ENCODE measurements around the gene SMIM33. TPM values are rescaled to one million over a fixed set of nuclear protein-coding genes. Genes with fewer than 3 reads are reported as not detected.
A peak's percentile ranks its signal among the peaks of the same experiment; 100 is the strongest.

Gene SMIM33
- not detected in 2 replicates for total RNA-seq (2014; rRNA removed; shearing (Covaris generic); ENCODE audit: low replicate concordance)

- no peak within 1 kb of the TSS for H3K9ac ChIP-seq (ENCODE audit: low read length)
- no peak within 1 kb of the TSS for H3K4me3 ChIP-seq (ENCODE audit: low read length)
- no peak for DNase-seq
- no peaks in the 10 kb centered on the region for H3K27me3 ChIP-seq (ENCODE audit: low read length)
- no peaks in the 10 kb centered on the region for H3K9me2 ChIP-seq (replicated peaks; ENCODE audit: insufficient read depth, low read length)
- H3K36me3 ChIP-seq (ENCODE audit: insufficient read depth, low read length) = no peaks in the 10 kb centered on the region
- H3K9me3 ChIP-seq (ENCODE audit: low read length) = no peaks in the 10 kb centered on the region
- no peaks in the 10 kb centered on the region for H3K4me1 ChIP-seq (ENCODE audit: low read length)
- H2AFZ ChIP-seq (ENCODE audit: low read length) = no peak within 1 kb of the TSS
- H3K4me2 ChIP-seq (ENCODE audit: low read depth, low read length, poor library complexity, severe bottlenecking) = no peak within 1 kb of the TSS
- no peaks in the 10 kb centered on the region for H4K20me1 ChIP-seq (ENCODE audit: insufficient read depth, low read depth, low read length)
- H3K27ac ChIP-seq (ENCODE audit: low read length) = no peak within 1 kb of the TSS
- no peaks in the 10 kb centered on the region for H3K79me2 ChIP-seq (ENCODE audit: low read length)
These were observed at the start of gene SMIM33 for GRCh38 chr5:139470821-139471300. SMIM33 (plus strand) TSS chr5:139471004; CDS start chr5:139471122, 118 bp downstream.

- Histone ChIP-seq H3K9ac (ENCODE audit: low read length) (no peak overlapping the region), H3K4me1 (ENCODE audit: low read length) (no peaks in the 10 kb centered on the region), H2AFZ (ENCODE audit: low read length) (no peak overlapping the region), H4K20me1 (ENCODE audit: insufficient read depth, low read depth, low read length) (no peaks in the 10 kb centered on the region), H3K4me3 (ENCODE audit: low read length) (no peak overlapping the region), H3K27me3 (ENCODE audit: low read length) (no peaks in the 10 kb centered on the region), H3K9me2 (replicated peaks; ENCODE audit: insufficient read depth, low read length) (no peaks in the 10 kb centered on the region), H3K36me3 (ENCODE audit: insufficient read depth, low read length) (no peaks in the 10 kb centered on the region), H3K4me2 (ENCODE audit: low read depth, low read length, poor library complexity, severe bottlenecking) (no peak overlapping the region), H3K9me3 (ENCODE audit: low read length) (no peaks in the 10 kb centered on the region), H3K27ac (ENCODE audit: low read length) (no peak overlapping the region), H3K79me2 (ENCODE audit: low read length) (no peaks in the 10 kb centered on the region)
- peak; percentile 90 for DNase-seq
These were observed 48.4 kb upstream of the SMIM33 start for GRCh38 chr5:139422307-139422893.

GRCh38 chr5:139425497-139425896, 45.3 kb upstream of the SMIM33 start:
- Histone ChIP-seq H4K20me1 (ENCODE audit: insufficient read depth, low read depth, low read length) (no peaks in the 10 kb centered on the region), H3K36me3 (ENCODE audit: insufficient read depth, low read length) (no peaks in the 10 kb centered on the region), H3K9ac (ENCODE audit: low read length) (no peak overlapping the region), H3K27me3 (ENCODE audit: low read length) (no peaks in the 10 kb centered on the region), H3K27ac (ENCODE audit: low read length) (no peak overlapping the region), H2AFZ (ENCODE audit: low read length) (no peak overlapping the region), H3K4me1 (ENCODE audit: low read length) (no peaks in the 10 kb centered on the region), H3K79me2 (ENCODE audit: low read length) (no peaks in the 10 kb centered on the region), H3K9me3 (ENCODE audit: low read length) (no peaks in the 10 kb centered on the region), H3K4me2 (ENCODE audit: low read depth, low read length, poor library complexity, severe bottlenecking) (no peak overlapping the region), H3K9me2 (replicated peaks; ENCODE audit: insufficient read depth, low read length) (no peaks in the 10 kb centered on the region), H3K4me3 (ENCODE audit: low read length) (no peak overlapping the region)
- no peak for DNase-seq

GRCh38 chr5:139426203-139426885, 44.5 kb upstream of the SMIM33 start:
- Histone ChIP-seq H3K79me2 (ENCODE audit: low read length) (no peaks in the 10 kb centered on the region), H2AFZ (ENCODE audit: low read length) (no peak overlapping the region), H3K9me2 (replicated peaks; ENCODE audit: insufficient read depth, low read length) (no peaks in the 10 kb centered on the region), H3K27me3 (ENCODE audit: low read length) (no peaks in the 10 kb centered on the region), H3K4me3 (ENCODE audit: low read length) (no peak overlapping the region), H3K9me3 (ENCODE audit: low read length) (no peaks in the 10 kb centered on the region), H3K27ac (ENCODE audit: low read length) (no peak overlapping the region), H3K36me3 (ENCODE audit: insufficient read depth, low read length) (no peaks in the 10 kb centered on the region), H3K9ac (ENCODE audit: low read length) (no peak overlapping the region), H3K4me2 (ENCODE audit: low read depth, low read length, poor library complexity, severe bottlenecking) (no peak overlapping the region), H4K20me1 (ENCODE audit: insufficient read depth, low read depth, low read length) (no peaks in the 10 kb centered on the region), H3K4me1 (ENCODE audit: low read length) (peaks cover 5% of the 10 kb centered on the region)
- DNase-seq = no peak

GRCh38 chr5:139430015-139430414, 40.8 kb upstream of the SMIM33 start:
- Histone ChIP-seq H3K4me2 (ENCODE audit: low read depth, low read length, poor library complexity, severe bottlenecking) (no peak overlapping the region), H4K20me1 (ENCODE audit: insufficient read depth, low read depth, low read length) (no peaks in the 10 kb centered on the region), H2AFZ (ENCODE audit: low read length) (no peak overlapping the region), H3K9ac (ENCODE audit: low read length) (no peak overlapping the region), H3K9me2 (replicated peaks; ENCODE audit: insufficient read depth, low read length) (no peaks in the 10 kb centered on the region), H3K9me3 (ENCODE audit: low read length) (no peaks in the 10 kb centered on the region), H3K79me2 (ENCODE audit: low read length) (no peaks in the 10 kb centered on the region), H3K27me3 (ENCODE audit: low read length) (no peaks in the 10 kb centered on the region), H3K36me3 (ENCODE audit: insufficient read depth, low read length) (no peaks in the 10 kb centered on the region), H3K4me3 (ENCODE audit: low read length) (no peak overlapping the region), H3K27ac (ENCODE audit: low read length) (no peak overlapping the region), H3K4me1 (ENCODE audit: low read length) (peaks cover 12% of the 10 kb centered on the region)
- DNase-seq = no peak

- no peak overlapping the region for H3K27ac ChIP-seq (ENCODE audit: low read length)
- no peaks in the 10 kb centered on the region for H3K36me3 ChIP-seq (ENCODE audit: insufficient read depth, low read length)
- no peaks in the 10 kb centered on the region for H3K9me2 ChIP-seq (replicated peaks; ENCODE audit: insufficient read depth, low read length)
- H3K27me3 ChIP-seq (ENCODE audit: low read length) = no peaks in the 10 kb centered on the region
- H2AFZ ChIP-seq (ENCODE audit: low read length) = no peak overlapping the region
- no peak overlapping the region for H3K9ac ChIP-seq (ENCODE audit: low read length)
- H3K9me3 ChIP-seq (ENCODE audit: low read length) = no peaks in the 10 kb centered on the region
- peaks cover 12% of the 10 kb centered on the region for H3K4me1 ChIP-seq (ENCODE audit: low read length)
- H3K4me2 ChIP-seq (ENCODE audit: low read depth, low read length, poor library complexity, severe bottlenecking) = peak overlapping the region; percentile 35
- no peaks in the 10 kb centered on the region for H3K79me2 ChIP-seq (ENCODE audit: low read length)
- H4K20me1 ChIP-seq (ENCODE audit: insufficient read depth, low read depth, low read length) = no peaks in the 10 kb centered on the region
- DNase-seq = no peak
- H3K4me3 ChIP-seq (ENCODE audit: low read length) = no peak overlapping the region
These were observed 39.1 kb upstream of the SMIM33 start for GRCh38 chr5:139431706-139432105.

GRCh38 chr5:139435676-139436075, 35.1 kb upstream of the SMIM33 start:
- Histone ChIP-seq H3K9me3 (ENCODE audit: low read length) (no peaks in the 10 kb centered on the region), H3K36me3 (ENCODE audit: insufficient read depth, low read length) (no peaks in the 10 kb centered on the region), H3K79me2 (ENCODE audit: low read length) (no peaks in the 10 kb centered on the region), H3K9me2 (replicated peaks; ENCODE audit: insufficient read depth, low read length) (no peaks in the 10 kb centered on the region), H3K9ac (ENCODE audit: low read length) (no peak overlapping the region), H3K4me3 (ENCODE audit: low read length) (no peak overlapping the region), H2AFZ (ENCODE audit: low read length) (no peak overlapping the region), H3K27me3 (ENCODE audit: low read length) (no peaks in the 10 kb centered on the region), H3K4me2 (ENCODE audit: low read depth, low read length, poor library complexity, severe bottlenecking) (no peak overlapping the region), H3K4me1 (ENCODE audit: low read length) (peaks cover 23% of the 10 kb centered on the region), H4K20me1 (ENCODE audit: insufficient read depth, low read depth, low read length) (no peaks in the 10 kb centered on the region), H3K27ac (ENCODE audit: low read length) (no peak overlapping the region)
- no peak for DNase-seq

- Histone ChIP-seq H3K79me2 (ENCODE audit: low read length) (no peaks in the 10 kb centered on the region), H3K27ac (ENCODE audit: low read length) (no peak overlapping the region), H3K4me3 (ENCODE audit: low read length) (peak overlapping the region; percentile 82), H3K36me3 (ENCODE audit: insufficient read depth, low read length) (no peaks in the 10 kb centered on the region), H3K27me3 (ENCODE audit: low read length) (no peaks in the 10 kb centered on the region), H3K4me2 (ENCODE audit: low read depth, low read length, poor library complexity, severe bottlenecking) (peak overlapping the region; percentile 90), H3K9me3 (ENCODE audit: low read length) (no peaks in the 10 kb centered on the region), H3K4me1 (ENCODE audit: low read length) (peaks cover 12% of the 10 kb centered on the region), H3K9me2 (replicated peaks; ENCODE audit: insufficient read depth, low read length) (no peaks in the 10 kb centered on the region), H4K20me1 (ENCODE audit: insufficient read depth, low read depth, low read length) (no peaks in the 10 kb centered on the region), H3K9ac (ENCODE audit: low read length) (peak overlapping the region; percentile 89), H2AFZ (ENCODE audit: low read length) (no peak overlapping the region)
- no peak for DNase-seq
These were observed 32.1 kb upstream of the SMIM33 start for GRCh38 chr5:139438707-139439012.
